MV-4-11 (cell line): ENCODE results near the gene JMJD6.
"Not testable (repeated sequence)": the region's sequence is repeated elsewhere in the genome, so short reads cannot be mapped to it uniquely, and the experiment has no call there.

ENCODE experiments used
- DNase-seq: peaks from one replicate; lab custom pipeline; 2025; lab: John Stamatoyannopoulos, UW

Gene JMJD6

DNA sequence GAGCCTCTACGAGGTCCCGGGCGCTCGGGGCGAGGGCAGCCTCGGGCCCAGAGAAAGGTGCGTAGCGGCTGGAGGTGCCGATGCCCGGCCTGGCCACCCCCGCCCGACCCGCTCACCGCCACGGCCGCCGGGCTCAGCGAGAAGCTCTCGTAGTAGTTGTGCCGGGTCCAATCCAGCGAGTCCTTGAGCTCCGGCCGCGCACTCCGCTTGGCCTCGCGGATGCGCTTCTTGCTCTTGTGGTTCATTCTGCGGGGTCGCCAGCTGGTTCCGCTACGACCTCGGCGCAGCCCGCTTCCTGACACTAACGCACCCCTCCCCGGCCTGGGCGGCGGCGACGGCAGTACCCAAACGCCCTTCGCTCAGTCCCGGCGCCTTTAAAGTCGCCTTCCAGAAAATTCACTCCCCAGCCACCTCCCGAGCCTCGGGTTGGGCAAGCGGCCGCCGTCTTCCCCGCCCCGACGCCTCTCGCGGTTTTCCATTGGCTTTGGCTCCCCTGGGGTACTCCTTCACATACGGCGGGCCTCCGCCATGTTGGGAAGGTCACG lies at the start of gene JMJD6:
Gene JMJD6, minus strand, starts transcription at position 376 of the 545 bp plus-strand sequence. Its CDS starts 131 bp downstream, at position 245.
- DNase-seq: peak; percentile 95

- no peak for DNase-seq
Measured at GRCh38 chr17:76775021-76775600, 48.7 kb upstream of the JMJD6 start.

DNA sequence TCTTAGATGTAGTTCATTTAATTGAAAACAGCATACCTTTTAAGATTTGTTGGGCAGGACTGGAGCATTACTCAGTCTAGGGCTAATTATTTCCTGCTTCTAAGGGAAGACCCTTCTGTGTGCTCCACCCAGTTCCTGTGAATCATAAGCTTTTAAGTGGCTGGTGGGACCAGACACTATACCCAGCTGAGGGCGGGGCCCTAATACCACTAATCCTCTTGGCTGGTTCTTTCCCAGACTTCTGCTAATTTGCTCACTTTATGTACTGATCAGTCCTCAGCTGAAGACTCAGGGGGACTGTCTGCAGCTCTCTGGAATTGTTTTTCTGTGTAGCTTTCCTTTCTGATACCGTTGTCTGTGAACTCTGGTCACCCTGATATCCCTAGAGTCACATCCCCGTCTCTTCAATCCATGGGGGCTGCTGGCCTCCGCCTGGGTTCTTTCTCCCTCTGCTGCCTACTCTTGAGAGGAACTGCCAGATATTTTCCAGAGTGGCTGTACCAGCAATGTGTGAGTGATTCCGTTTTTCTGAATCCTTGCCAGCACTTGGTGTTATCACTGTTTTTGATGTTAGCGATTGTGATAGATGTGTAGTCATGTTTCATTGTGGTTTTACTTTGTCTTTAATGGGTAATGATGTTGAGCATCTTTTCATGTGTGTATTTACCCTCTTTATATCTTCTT lies 46.6 kb upstream of the JMJD6 start:
- peak; percentile 96 for DNase-seq

DNA sequence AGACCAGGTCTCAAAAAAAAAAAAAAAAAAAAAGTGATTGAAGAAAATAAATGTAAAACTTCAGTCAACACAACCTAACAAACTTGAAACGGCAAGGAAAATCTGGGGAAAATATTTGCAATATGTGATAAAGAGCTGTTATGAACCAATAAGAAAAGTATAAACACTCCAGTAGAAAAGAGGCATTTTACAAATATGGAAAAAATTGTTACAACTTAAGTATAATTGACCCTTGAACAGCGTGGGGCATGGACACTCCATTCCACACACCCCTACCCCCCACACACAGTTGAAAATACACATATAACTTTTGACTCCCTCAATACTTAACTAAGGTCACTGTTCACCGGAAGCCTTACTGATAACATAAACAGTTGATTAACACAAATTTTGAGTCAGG lies 32.2 kb upstream of the JMJD6 start:
- no peak for DNase-seq

GRCh38 chr17:76757256-76757655 lies 30.9 kb upstream of the JMJD6 start:
- no peak for DNase-seq

DNA sequence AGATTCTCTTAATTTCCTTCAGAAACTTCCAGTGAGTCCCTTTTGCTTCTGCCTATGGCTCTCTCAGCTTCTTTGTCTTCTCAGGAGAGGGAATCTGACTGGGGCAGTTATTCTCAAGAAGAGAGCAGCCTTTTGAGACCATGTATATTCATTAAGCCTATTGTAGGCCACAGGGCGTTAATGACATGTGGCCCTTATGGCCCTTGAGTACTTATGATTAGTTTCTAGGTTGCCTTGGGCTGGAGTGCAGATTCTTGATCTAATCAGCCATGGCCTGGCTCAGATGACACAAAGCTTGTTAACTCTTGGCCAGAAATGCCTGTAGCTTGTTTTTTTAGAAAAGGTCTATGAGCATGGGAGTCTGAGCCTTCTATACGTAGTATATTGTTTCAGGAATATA lies 28.9 kb upstream of the JMJD6 start:
- DNase-seq: no peak

GRCh38 chr17:76753061-76753961 lies 26.9 kb upstream of the JMJD6 start:
- DNase-seq: no peak

- DNase-seq: no peak
Measured at GRCh38 chr17:76752006-76752405, 25.6 kb upstream of the JMJD6 start.

GRCh38 chr17:76751416-76751993 lies 25.1 kb upstream of the JMJD6 start:
- no peak for DNase-seq

DNA sequence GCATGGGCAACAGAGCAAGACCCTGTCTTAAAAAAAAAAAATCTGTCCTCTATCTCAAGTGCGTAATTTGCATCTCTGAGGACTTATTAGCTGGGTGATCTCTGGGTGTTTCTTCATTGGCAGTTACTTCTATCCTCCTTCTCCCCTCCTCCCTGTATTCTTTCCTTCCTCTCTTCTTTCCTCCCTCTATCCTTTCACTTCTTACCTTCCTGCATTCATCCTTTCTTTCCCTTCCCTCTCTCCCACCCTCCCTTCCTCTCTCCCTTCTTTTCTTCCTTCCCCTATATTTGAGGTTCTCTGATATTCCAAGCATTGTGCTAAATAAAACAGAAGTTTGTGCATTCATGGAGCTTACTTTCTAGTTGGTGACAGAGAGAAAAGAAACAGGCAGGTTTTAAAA lies 22.3 kb upstream of the JMJD6 start:
- no peak for DNase-seq

- DNase-seq: peak; percentile 53
Measured at GRCh38 chr17:76747716-76748363, 21.4 kb upstream of the JMJD6 start.

DNA sequence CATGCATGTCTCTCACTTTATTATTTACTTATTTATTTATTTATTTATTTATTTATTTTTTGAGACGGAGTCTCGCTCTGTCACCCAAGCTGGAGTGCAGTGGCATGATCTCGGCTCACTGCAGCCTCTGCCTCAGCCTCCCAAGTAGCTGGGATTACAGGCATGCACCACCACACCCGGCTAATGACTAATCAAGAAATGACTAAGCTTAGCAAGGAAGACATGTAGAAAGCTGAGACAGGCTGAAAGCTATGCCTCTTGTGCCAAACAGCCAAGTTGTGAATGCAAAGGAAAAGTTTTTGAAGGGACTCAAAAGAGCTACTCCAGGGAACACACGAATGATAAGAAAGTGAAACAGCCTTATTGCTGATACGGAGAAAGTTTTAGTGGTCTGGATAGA lies 19.4 kb upstream of the JMJD6 start:
- DNase-seq: not testable (repeated sequence)

DNA sequence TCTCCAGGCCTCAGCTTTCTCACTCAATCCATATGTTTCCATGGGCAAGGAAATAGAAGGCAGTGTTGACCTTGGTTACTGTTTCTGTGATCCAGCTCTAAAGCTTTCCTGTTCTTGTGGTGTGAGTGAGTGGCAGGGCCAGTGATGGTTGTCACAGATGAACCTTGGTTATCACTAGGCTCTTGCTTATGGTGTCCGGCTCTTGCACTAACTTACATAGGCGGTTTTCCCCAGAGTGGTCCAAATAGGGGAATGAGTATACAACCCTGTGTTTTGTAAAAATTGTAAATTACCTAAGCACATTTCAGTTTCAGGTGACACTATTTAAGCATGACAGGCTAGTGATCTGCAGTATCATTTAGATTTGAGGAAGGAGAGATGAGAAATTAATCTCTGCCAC lies 18.3 kb upstream of the JMJD6 start:
- no peak for DNase-seq

GRCh38 chr17:76742958-76743357 lies 16.6 kb upstream of the JMJD6 start:
- DNase-seq: no peak

DNA sequence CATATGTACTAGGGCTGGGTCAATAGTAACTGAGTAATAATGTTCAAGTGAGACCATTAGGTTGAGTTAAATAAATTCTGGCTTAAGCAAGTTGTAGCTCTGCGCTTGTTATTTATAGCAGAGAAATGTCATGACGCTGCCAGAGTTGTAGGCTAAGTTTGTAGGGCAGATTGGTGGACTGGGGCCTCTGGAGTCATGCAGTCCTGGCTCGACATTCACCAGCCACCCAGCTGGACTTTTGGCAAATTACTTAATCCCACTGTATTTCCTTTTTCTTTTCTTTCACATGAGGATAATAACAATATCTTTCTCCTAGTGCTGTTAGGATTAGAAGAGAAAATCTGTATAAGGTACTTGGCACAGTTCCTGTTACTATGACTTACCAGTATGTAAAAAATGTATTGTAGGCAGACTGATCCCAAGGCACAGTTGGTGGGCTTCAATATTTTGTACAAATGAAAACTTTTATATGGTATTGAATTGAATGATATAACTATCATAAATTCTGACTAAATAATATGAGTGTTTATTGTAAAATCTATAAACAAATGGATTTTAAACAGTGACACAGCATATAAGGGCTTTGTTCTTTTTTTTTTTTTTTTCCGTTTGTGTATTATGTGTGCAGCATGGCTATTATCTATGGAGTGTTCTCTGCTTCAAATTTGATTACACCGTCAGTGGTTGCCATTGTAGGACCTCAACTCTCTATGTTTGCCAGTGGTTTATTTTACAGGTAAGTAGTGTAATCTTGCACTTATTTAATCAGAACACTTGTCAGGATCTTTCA lies 14.1 kb upstream of the JMJD6 start:
- DNase-seq: no peak

GRCh38 chr17:76739568-76740115 lies 13.2 kb upstream of the JMJD6 start:
- DNase-seq: not testable (repeated sequence)

GRCh38 chr17:76738468-76738850 lies 12.1 kb upstream of the JMJD6 start:
- no peak for DNase-seq

- peak; percentile 90 for DNase-seq
Measured at GRCh38 chr17:76737676-76738467, 11.5 kb upstream of the JMJD6 start, which contains the start of gene MFSD11. Gene MFSD11 (plus strand): TSS chr17:76738119. CDS start chr17:76738353, 234 bp downstream.

DNA sequence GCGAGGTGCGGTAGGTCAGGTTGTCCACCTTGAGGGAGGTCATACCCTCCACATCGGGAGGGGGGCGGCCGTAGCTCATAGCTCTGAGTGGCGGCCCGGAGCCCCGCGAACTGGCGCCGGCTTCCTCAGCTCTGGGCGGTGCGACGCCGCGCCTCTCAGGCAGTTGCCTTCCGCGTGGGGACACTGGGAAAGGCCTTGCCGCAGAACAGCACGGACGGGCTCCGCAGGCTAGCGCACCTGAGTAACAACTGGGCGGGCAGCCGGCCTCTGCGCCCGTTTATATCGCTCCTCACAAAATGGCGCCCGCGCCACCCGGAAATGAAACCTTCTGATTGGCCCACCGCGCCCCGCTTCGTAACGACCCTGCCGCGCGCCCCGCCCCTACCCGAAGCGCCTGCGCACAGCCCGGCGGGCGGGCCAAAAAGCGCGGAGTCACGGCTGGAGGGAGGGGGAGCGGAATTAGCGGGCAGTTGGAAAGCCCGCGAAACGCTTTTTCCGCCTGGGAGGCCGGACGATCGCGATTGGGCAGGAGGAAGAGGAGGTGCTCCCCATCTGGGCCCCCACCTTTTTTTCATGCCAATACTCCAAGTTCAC lies 10.8 kb upstream of the JMJD6 start, which contains the start of gene SRSF2:
Gene SRSF2, minus strand, starts transcription at position 250 of the 594 bp plus-strand sequence. Its CDS starts 171 bp downstream, at position 79.
- DNase-seq: peak; percentile 98
